HFF-Myc (cell line): ENCODE results near the gene EPB42.

Experiments used
- DNase-seq: peaks from one replicate; pipeline ENCODE4 v3.0.0-alpha.2; 2011; ENCODE audit warnings: low read depth; ENCODE audit errors: extremely low read depth
- H3K4me3 ChIP-seq: replicated peaks from 2 replicates; pipeline ENCODE4 v1.5.1; 2011; ENCODE audit warnings: low read depth, mild to moderate bottlenecking, control low read depth, low read length
- CTCF ChIP-seq: IDR thresholded peaks from 2 replicates; pipeline ENCODE4 v1.5.1; 2012; ENCODE audit warnings: mild to moderate bottlenecking, low read depth, low read length, control low read depth; ENCODE audit errors: missing control alignments

The EPB42 gene

DNA sequence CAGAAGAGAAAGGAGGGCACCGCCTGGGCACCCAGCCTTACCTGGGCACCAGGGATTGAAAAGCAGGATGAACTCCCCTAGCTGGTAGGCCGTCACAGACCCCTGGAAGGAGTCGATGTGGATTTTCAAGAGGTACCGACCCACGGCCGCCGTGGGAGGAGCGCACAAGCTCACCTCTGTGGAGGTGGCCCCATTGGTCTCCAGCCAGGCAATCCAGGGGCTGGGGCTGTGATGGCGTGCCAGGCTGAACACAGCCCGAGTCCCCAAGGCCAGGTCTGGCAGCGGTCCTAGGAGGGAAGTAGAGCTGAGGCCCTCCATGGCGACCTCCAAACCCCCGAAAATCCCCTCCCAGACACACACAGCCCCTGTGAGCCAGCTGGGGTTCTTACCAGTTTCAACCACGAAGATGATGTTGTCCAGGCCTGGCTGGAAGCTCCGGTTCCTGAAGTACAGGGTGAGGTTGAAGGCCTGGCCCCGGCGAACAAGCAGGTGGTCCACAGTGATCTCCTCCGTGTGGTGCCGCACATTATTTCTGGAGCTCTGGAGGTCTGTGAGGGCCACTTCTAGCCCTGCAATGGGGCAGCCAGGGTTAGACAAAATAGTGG is 39.3 kb upstream of the EPB42 start:
- no peak for TF ChIP-seq CTCF
- no peak overlapping the region for H3K4me3 ChIP-seq
- DNase-seq: no peak

DNA sequence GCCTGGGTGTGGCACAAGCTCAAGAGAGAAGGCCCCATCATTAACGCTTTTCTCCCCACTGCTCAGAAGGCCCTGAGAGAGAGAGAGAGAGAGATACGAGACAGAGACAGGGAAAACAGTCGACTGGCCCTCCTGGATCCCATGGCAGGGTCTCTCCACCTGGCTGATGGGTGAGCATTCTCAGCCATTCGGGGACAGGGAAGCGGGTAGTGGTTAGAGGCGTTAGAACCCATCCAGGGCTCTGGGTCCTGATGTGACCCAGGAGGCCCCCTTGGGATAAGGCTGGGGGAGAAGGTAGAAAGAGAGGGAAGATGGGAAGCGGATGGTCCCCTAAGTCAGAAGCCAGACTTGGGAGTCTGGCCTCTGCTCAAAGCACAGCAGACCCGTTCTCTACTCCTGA is 38.0 kb upstream of the EPB42 start:
- TF ChIP-seq CTCF: no peak
- no peak for DNase-seq
- H3K4me3 ChIP-seq: no peak overlapping the region

GRCh38 chr15:43256341-43256740 is 35.5 kb upstream of the EPB42 start:
- H3K4me3 ChIP-seq: no peak overlapping the region
- no peak for TF ChIP-seq CTCF
- no peak for DNase-seq

DNA sequence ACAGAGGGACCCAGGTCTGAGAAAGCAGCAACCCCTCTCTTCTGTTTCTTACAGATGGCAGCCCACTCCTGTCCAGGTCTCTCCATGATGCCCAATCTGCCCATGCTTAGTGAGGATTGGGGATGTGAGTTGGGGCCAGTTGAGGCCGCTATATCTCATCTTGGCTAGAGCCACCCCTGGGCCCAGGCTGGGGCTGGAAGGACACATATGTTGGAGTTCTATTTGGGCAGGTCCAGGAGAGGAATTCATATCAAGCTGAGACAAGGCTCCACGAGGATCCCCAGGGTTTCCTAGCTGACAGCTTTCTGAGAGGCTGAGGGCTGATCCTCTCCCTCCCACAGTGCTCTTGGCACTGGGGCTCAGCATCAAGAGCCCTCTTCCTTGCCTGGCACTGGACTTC is 34.6 kb upstream of the EPB42 start:
- no peak for TF ChIP-seq CTCF
- no peak overlapping the region for H3K4me3 ChIP-seq
- DNase-seq: no peak

DNA sequence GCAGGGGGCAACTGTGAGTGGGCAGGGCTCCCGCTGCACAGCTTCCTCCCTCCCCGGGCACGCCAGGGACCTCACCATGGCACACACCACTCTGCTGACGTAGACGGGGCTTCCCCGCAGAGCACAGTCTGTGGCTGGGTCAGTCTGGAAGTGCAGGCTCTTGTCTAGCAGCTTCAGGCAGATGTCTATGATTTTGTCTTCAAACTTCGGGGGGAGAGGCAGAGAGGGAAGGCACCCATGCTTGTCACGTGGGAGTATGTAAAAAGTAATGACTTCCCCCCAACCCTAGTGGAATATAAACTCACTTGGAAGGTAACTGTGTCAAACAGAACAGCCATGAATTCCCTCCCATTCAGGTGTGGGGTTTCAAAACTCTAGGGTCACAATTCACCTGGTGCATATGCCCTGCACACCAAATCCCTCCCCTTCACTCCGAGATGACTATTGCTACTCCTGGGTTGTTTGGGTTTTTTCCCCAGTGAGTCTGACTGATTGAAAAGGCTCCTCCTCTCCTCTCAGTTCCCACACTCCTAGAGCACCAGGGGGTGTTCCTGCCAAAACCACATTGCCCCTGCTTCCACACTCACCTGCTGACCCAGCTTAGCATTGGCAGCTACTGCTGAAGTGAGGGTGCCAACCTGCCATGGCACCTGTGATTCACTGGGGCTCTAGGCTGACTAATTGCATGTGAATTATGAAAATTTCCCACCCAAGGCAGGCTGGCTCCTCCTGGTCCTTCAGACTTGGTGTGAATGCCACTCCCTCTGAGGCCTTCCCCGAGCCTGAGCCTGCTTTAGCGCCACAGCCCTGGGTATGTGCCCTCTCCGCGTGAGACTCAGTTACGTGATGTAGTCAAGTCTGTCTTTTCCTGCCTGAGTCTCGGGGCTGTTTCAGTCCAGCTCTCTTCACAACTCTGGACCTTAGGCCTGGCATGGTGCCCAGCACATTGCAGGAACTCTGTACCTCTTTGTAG is 32.9 kb upstream of the EPB42 start:
- no peak overlapping the region for H3K4me3 ChIP-seq
- no peak for TF ChIP-seq CTCF
- no peak for DNase-seq

- H3K4me3 ChIP-seq: no peak overlapping the region
- TF ChIP-seq CTCF: no peak
- no peak for DNase-seq
These were observed 31.0 kb upstream of the EPB42 start for GRCh38 chr15:43251871-43252250.
